SK-N-MC (cell line): ENCODE measurements around the gene NFIL3.

Experiments used
- EZH2 ChIP-seq: fragments of 200-600 bp; sonication (generic); IDR thresholded peaks from one replicate; pipeline ENCODE4 v1.6.1; 2017; ENCODE audit warnings: antibody characterized with exemption
- POLR2AphosphoS5 ChIP-seq: IDR thresholded peaks from 2 replicates; pipeline ENCODE4 v1.6.1; 2012; ENCODE audit warnings: mild to moderate bottlenecking, low read depth, low read length, borderline replicate concordance

DNA sequence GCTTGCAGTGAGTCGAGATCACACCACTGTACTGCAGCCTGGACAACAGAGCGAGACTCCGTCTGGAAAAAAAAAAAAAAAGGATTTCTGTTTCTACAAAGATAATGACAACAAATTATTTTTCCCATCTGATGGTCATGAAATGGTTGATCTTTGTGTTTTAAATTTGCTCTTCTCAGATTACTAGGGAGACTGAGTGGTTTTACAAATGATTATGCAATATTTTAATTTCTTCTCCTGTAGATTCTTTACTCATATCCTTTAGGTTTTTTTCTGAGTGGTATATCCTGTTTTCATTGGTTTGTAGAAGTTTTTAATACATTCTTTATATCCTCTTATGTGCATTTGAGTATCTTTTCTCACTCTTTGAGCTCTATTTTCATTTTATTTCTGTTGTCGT, 41.3 kb downstream of the NFIL3 start:
- no peak for TF ChIP-seq EZH2
- TF ChIP-seq POLR2AphosphoS5, result no peak
